ENCODE measurements around the gene KRT72. TPM values are rescaled to one million over a fixed set of nuclear protein-coding genes. Genes with fewer than 3 reads are reported as not detected.

The KRT72 gene
- total RNA-seq, 1 experiment from 2014 or later = 0.17 TPM

DNA sequence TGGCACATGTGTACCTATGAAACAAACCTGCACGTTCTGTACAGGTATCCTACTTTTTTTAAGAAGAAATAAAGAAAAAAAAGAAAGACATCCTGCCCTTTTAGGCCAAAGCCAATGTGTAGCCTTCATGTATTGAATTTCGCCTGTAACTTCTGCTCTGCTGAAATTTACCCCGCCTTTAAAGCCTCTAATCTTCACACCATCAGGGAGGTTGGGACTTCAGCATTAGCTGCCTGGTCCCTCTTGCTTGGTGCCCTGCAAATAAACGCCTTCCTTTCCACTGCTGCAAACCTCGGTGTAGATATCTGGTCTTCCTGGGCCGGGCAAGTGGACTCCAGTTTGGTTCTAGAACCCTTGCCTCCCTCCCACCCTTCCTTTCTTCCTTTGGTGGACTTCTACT, 45.7 kb downstream of the KRT72 start:
- Histone ChIP-seq H3K27me3 (ENCODE audit: insufficient read depth, low read length) (no peaks in the 10 kb centered on the region), H3K79me2 (ENCODE audit: insufficient read depth, low read length) (no peaks in the 10 kb centered on the region), H3K9me2 (ENCODE audit: insufficient read depth) (no peaks in the 10 kb centered on the region), H3K9me3 (ENCODE audit: control insufficient read depth in 1 of 2, insufficient read depth in 1 of 2, low read depth in 1 of 2, low read length in 2 of 2) (no peaks in the 10 kb centered on the region), H3K36me3 (ENCODE audit: control insufficient read depth in 1 of 2, insufficient read depth in 2 of 2, low read length in 2 of 2) (no peaks in the 10 kb centered on the region), H3K9ac (ENCODE audit: low read length) (no peak overlapping the region), H3K27ac (ENCODE audit: low read depth, low read length) (no peak overlapping the region), H3K4me3 (replicated peaks in 1 of 2; ENCODE audit: low read depth in 1 of 2, low read length in 2 of 2) (no peak overlapping the region), H3K4me2 (ENCODE audit: low read length) (no peak overlapping the region), H4K20me1 (ENCODE audit: insufficient read depth) (no peaks in the 10 kb centered on the region), H3K4me1 (ENCODE audit: control insufficient read depth in 1 of 2, insufficient read depth in 2 of 2, low read length in 2 of 2) (peaks cover 5 to 13% of the 10 kb centered on the region in 2 experiments; a peak in 3 of 4 replicates), H2AFZ (ENCODE audit: low read depth, low read length, poor library complexity, severe bottlenecking) (no peak overlapping the region)
- no peak for ATAC-seq
- ChIA-PET CTCF (no interaction called here), POLR2A (no interaction called here), RAD21 (ENCODE audit: low non-redundant PET in 1 of 2, low total read pairs in 2 of 2, uncharacterized antibody in 2 of 2, unreplicated experiment in 2 of 2) (no interaction called here)
- no peak for TF ChIP-seq ZNF274 (IDR thresholded peaks at IDR 0.05; ENCODE audit: low read depth, low read length)
- TF ChIP-seq SRF (IDR thresholded peaks at IDR 0.05; ENCODE audit: low read depth) = no peak
- TF ChIP-seq CEBPB (IDR thresholded peaks at IDR 0.05; ENCODE audit: low read depth) = no peak
- TF ChIP-seq, protein P1, sequence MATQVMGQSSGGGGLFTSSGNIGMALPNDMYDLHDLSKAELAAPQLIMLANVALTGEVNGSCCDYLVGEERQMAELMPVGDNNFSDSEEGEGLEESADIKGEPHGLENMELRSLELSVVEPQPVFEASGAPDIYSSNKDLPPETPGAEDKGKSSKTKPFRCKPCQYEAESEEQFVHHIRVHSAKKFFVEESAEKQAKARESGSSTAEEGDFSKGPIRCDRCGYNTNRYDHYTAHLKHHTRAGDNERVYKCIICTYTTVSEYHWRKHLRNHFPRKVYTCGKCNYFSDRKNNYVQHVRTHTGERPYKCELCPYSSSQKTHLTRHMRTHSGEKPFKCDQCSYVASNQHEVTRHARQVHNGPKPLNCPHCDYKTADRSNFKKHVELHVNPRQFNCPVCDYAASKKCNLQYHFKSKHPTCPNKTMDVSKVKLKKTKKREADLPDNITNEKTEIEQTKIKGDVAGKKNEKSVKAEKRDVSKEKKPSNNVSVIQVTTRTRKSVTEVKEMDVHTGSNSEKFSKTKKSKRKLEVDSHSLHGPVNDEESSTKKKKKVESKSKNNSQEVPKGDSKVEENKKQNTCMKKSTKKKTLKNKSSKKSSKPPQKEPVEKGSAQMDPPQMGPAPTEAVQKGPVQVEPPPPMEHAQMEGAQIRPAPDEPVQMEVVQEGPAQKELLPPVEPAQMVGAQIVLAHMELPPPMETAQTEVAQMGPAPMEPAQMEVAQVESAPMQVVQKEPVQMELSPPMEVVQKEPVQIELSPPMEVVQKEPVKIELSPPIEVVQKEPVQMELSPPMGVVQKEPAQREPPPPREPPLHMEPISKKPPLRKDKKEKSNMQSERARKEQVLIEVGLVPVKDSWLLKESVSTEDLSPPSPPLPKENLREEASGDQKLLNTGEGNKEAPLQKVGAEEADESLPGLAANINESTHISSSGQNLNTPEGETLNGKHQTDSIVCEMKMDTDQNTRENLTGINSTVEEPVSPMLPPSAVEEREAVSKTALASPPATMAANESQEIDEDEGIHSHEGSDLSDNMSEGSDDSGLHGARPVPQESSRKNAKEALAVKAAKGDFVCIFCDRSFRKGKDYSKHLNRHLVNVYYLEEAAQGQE (IDR thresholded peaks at IDR 0.05; ENCODE audit: low read depth) = no peak
- no peak for TF ChIP-seq SIN3A (IDR thresholded peaks at IDR 0.05; ENCODE audit: low read depth)
- no peak for TF ChIP-seq ELF1 (IDR thresholded peaks at IDR 0.05; ENCODE audit: borderline replicate concordance, low read depth)
- TF ChIP-seq, protein P2, sequence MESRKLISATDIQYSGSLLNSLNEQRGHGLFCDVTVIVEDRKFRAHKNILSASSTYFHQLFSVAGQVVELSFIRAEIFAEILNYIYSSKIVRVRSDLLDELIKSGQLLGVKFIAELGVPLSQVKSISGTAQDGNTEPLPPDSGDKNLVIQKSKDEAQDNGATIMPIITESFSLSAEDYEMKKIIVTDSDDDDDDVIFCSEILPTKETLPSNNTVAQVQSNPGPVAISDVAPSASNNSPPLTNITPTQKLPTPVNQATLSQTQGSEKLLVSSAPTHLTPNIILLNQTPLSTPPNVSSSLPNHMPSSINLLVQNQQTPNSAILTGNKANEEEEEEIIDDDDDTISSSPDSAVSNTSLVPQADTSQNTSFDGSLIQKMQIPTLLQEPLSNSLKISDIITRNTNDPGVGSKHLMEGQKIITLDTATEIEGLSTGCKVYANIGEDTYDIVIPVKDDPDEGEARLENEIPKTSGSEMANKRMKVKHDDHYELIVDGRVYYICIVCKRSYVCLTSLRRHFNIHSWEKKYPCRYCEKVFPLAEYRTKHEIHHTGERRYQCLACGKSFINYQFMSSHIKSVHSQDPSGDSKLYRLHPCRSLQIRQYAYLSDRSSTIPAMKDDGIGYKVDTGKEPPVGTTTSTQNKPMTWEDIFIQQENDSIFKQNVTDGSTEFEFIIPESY (IDR thresholded peaks at IDR 0.05; ENCODE audit: extremely low read depth, insufficient replicate concordance, low read length) = no peak
- no peak for TF ChIP-seq TCF7L2 (IDR thresholded peaks at IDR 0.05; ENCODE audit: borderline replicate concordance, extremely low read depth, insufficient read depth, insufficient read length)
- no peak for TF ChIP-seq YY1 (IDR thresholded peaks at IDR 0.05; ENCODE audit: extremely low read depth, insufficient replicate concordance, low read depth, low read length)
- TF ChIP-seq POLR2A (IDR thresholded peaks at IDR 0.05; ENCODE audit: borderline replicate concordance, extremely low read depth, insufficient read depth, insufficient read length) = no peak
- TF ChIP-seq POLR2AphosphoS5 (IDR thresholded peaks at IDR 0.05; ENCODE audit: low read depth, low read length) = no peak
- TF ChIP-seq JUND (IDR thresholded peaks at IDR 0.05) = no peak
- no peak for TF ChIP-seq FOSL1 (IDR thresholded peaks at IDR 0.05; ENCODE audit: low read depth)
- TF ChIP-seq SP1 (IDR thresholded peaks at IDR 0.05; ENCODE audit: low read depth) = no peak
- no peak for DNase-seq (ENCODE audit: low read depth, low spot score)
- intact Hi-C loops (cut with micrococcal nuclease) = no loop called here
- BruUV-seq (replicated peaks) = no TSS peak

Data from HCT116 (cell line).